ENCODE data around the gene TMEM51.

TMEM51 gene

DNA sequence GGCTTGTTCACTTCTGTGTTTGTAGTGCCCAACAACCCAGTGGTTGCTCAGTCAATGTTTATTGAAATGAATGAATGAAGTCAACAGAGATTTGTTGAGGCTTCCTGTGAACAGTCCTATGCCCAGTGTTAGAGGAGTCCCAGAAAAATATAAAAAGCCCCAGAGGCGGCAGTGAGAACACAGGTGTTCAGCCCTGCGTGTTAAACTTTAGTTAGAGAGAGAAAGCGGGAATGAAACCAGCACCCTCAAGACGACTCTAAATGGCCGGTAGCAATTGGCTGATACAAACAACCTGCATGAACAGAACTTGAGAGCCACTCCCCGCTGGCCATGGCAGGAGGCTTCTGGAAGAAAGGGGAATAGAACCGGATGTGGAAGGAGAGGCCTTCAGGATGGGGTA is 22.6 kb downstream of the TMEM51 start:
- H3K4me3 ChIP-seq (replicated peaks in 1 of 2; ENCODE audit: low read depth in 2 of 2, low read length in 2 of 2) = no peak overlapping the region
- no peak for DNase-seq (ENCODE audit: low read depth in 2 of 2)
- TF ChIP-seq CTCF (IDR thresholded peaks at IDR 0.05; ENCODE audit: low read depth, low read length) = no peak

GRCh38 chr1:15176898-15177665 is 23.5 kb downstream of the TMEM51 start:
- no peak overlapping the region for H3K4me3 ChIP-seq (replicated peaks in 1 of 2; ENCODE audit: low read depth in 2 of 2, low read length in 2 of 2)
- DNase-seq (ENCODE audit: low read depth in 2 of 2) = no peak
- no peak for TF ChIP-seq CTCF (IDR thresholded peaks at IDR 0.05; ENCODE audit: low read depth, low read length)

- TF ChIP-seq CTCF (IDR thresholded peaks at IDR 0.05; ENCODE audit: low read depth, low read length) = no peak
- DNase-seq (ENCODE audit: low read depth in 2 of 2) = no peak
- H3K4me3 ChIP-seq (replicated peaks in 1 of 2; ENCODE audit: low read depth in 2 of 2, low read length in 2 of 2) = no peak overlapping the region
Measured at GRCh38 chr1:15177710-15178166, 24.2 kb downstream of the TMEM51 start.

DNA sequence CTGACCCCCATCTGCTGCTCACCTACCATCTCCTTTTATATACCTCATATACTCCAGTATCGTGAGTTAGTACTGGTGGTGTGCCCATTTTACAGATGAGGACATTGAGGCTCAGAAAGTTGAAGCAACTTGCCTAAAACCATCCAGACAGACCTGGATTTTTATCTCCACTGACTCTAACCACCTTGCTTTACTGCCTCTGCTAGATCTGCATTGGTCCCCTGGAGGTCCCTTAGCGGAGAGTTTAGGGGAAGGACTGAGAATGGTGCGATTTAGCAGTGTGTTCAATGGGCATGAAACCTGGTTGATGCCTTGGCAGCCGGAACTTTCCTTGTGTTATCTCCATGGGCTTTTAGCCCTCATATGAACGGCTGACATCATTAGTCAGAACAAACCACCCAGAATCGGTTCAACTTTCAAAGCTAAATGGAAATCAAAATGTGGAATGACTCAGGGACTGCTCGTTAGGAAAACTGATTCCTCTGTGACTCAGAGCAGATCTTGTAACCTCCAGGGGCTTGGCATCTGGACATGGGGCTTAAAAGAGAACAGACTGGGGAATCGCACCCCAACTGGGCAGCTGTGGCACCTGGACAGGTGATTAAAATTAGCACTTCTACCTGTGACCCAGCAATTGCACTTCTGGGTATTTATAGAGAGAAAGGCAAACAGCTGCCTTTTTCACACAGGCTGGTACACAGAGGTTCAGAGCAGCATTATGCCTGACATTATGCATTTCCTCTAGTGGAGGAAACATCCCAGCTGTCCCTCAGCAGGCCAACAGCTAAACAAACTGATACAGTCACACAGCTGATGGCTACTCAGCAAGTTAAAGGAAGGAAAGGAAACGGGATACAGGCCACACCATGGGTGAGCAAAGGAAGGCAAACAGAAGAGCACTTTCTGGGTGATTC is 25.3 kb downstream of the TMEM51 start:
- peak; percentile 81 to 94 for DNase-seq (ENCODE audit: low read depth in 2 of 2)
- no peak for TF ChIP-seq CTCF (IDR thresholded peaks at IDR 0.05; ENCODE audit: low read depth, low read length)
- H3K4me3 ChIP-seq (replicated peaks in 1 of 2; ENCODE audit: low read depth in 2 of 2, low read length in 2 of 2) = no peak overlapping the region

GRCh38 chr1:15179485-15179883 is 25.9 kb downstream of the TMEM51 start:
- DNase-seq (ENCODE audit: low read depth in 2 of 2) = no peak
- no peak for TF ChIP-seq CTCF (IDR thresholded peaks at IDR 0.05; ENCODE audit: low read depth, low read length)
- no peak overlapping the region for H3K4me3 ChIP-seq (replicated peaks in 1 of 2; ENCODE audit: low read depth in 2 of 2, low read length in 2 of 2)

GRCh38 chr1:15180189-15180588 is 26.6 kb downstream of the TMEM51 start:
- H3K4me3 ChIP-seq (replicated peaks in 1 of 2; ENCODE audit: low read depth in 2 of 2, low read length in 2 of 2) = no peak overlapping the region
- TF ChIP-seq CTCF (IDR thresholded peaks at IDR 0.05; ENCODE audit: low read depth, low read length) = no peak
- no peak for DNase-seq (ENCODE audit: low read depth in 2 of 2)

All from cardiac fibroblast (primary cell).